Osteoblast (primary cell): ENCODE measurements around the gene ZNF865. TPM values are rescaled to one million over a fixed set of nuclear protein-coding genes. Genes with fewer than 3 reads are reported as not detected.

Source experiments
- DNase-seq: peaks from one replicate; pipeline ENCODE4 v3.0.0; 2011; ENCODE audit warnings: low spot score, mixed read lengths; ENCODE audit not compliant: insufficient read length; ENCODE audit errors: missing footprints
- H2AFZ ChIP-seq: 2 replicates; pipeline ENCODE4 v1.6.0; 2011; ENCODE audit warnings: mild to moderate bottlenecking, low read length
- H3K27ac ChIP-seq: 2 replicates; pipeline ENCODE4 v1.5.1; 2011; ENCODE audit warnings: mild to moderate bottlenecking, low read depth, low read length, moderate library complexity
- H3K27me3 ChIP-seq: 2 replicates; pipeline ENCODE4 v1.6.0; 2012; ENCODE audit warnings: mild to moderate bottlenecking, control low read depth, inconsistent platforms, low read length, moderate library complexity; ENCODE audit not compliant: insufficient read depth
- H3K36me3 ChIP-seq: 2 replicates; pipeline ENCODE4 v1.5.1; 2011; ENCODE audit warnings: mild to moderate bottlenecking, low read length, control low read depth, moderate library complexity; ENCODE audit not compliant: insufficient read depth
- H3K4me1 ChIP-seq: 2 replicates; pipeline ENCODE4 v1.5.1; 2011; ENCODE audit warnings: mild to moderate bottlenecking, low read length, control low read depth, moderate library complexity; ENCODE audit not compliant: insufficient read depth
- H3K4me2 ChIP-seq: 2 replicates; pipeline ENCODE4 v1.6.0; 2011; ENCODE audit warnings: mild to moderate bottlenecking, low read length; ENCODE audit not compliant: insufficient read depth
- H3K4me3 ChIP-seq: fragments of 200-600 bp; sonication (generic); 3 replicates; pipeline ENCODE4 v1.5.1; 2012; ENCODE audit warnings: mild to moderate bottlenecking, low read length, inconsistent platforms; ENCODE audit not compliant: insufficient read depth
- H3K79me2 ChIP-seq: 2 replicates; pipeline ENCODE4 v1.6.0; 2012; ENCODE audit warnings: mild to moderate bottlenecking, low read length, control low read depth, inconsistent platforms; ENCODE audit not compliant: insufficient read depth
- H3K9me3 ChIP-seq: 2 replicates; pipeline ENCODE4 v1.5.1; 2011; ENCODE audit warnings: low read depth, low read length, control low read depth
- H4K20me1 ChIP-seq: 2 replicates; pipeline ENCODE4 v1.6.0; 2012; ENCODE audit warnings: mild to moderate bottlenecking, low read length, control low read depth; ENCODE audit not compliant: insufficient read depth
- CTCF ChIP-seq: IDR thresholded peaks from 2 replicates; pipeline ENCODE4 v1.5.1; 2011; ENCODE audit warnings: mild to moderate bottlenecking, low read depth, low read length, moderate library complexity; ENCODE audit errors: extremely low read depth
- total RNA-seq: library from RNA; depleted of rRNA; stranded (reverse); fragments of >200 nt; gene quantifications from 2 replicates; pipeline ENCODE4 v1.2.3, GENCODE V29; 2012

The ZNF865 gene
- total RNA-seq, 1 donor, result 1.4 TPM

- DNase-seq, result peak; percentile 93
These were observed 27.0 kb downstream of the ZNF865 start for GRCh38 chr19:55632463-55632834.

GRCh38 chr19:55633861-55634260 is 28.4 kb downstream of the ZNF865 start:
- Histone ChIP-seq H2AFZ (peak overlapping the region; percentile 85), H3K4me2 (peak overlapping the region; percentile 93)

More at GRCh38 chr19:55632463-55632834, 27.0 kb downstream of the ZNF865 start:
- no peak overlapping the region for H3K4me3 ChIP-seq
- peaks cover 7% of the 10 kb centered on the region for H4K20me1 ChIP-seq
- TF ChIP-seq CTCF, result peak; percentile 86
- H2AFZ ChIP-seq, result peak overlapping the region; percentile 86
- H3K4me1 ChIP-seq, result peaks cover 13% of the 10 kb centered on the region
- H3K27me3 ChIP-seq, result no peaks in the 10 kb centered on the region
- no peaks in the 10 kb centered on the region for H3K36me3 ChIP-seq
- no peaks in the 10 kb centered on the region for H3K9me3 ChIP-seq
- no peak overlapping the region for H3K4me2 ChIP-seq
- peaks cover 28% of the 10 kb centered on the region for H3K79me2 ChIP-seq
- H3K27ac ChIP-seq, result no peak overlapping the region

GRCh38 chr19:55635334-55635717 is 29.9 kb downstream of the ZNF865 start:
- peak overlapping the region; percentile 99 for H3K27ac ChIP-seq
- H2AFZ ChIP-seq, result peak overlapping the region; percentile 85
- peak overlapping the region; percentile 93 for H3K4me2 ChIP-seq
- peaks cover 7% of the 10 kb centered on the region for H4K20me1 ChIP-seq
- peak overlapping the region; percentile 97 for H3K4me3 ChIP-seq
- no peaks in the 10 kb centered on the region for H3K9me3 ChIP-seq
- H3K27me3 ChIP-seq, result no peaks in the 10 kb centered on the region
- no peak for TF ChIP-seq CTCF
- peaks cover 18% of the 10 kb centered on the region for H3K4me1 ChIP-seq
- DNase-seq, result peak; percentile 86
- peaks cover 43% of the 10 kb centered on the region for H3K79me2 ChIP-seq
- no peaks in the 10 kb centered on the region for H3K36me3 ChIP-seq

More at GRCh38 chr19:55633861-55634260, 28.4 kb downstream of the ZNF865 start:
- H3K79me2 ChIP-seq, result peaks cover 39% of the 10 kb centered on the region
- no peak for TF ChIP-seq CTCF
- peaks cover 7% of the 10 kb centered on the region for H4K20me1 ChIP-seq
- H3K27me3 ChIP-seq, result no peaks in the 10 kb centered on the region
- no peaks in the 10 kb centered on the region for H3K36me3 ChIP-seq
- no peak overlapping the region for H3K27ac ChIP-seq
- H3K4me1 ChIP-seq, result peaks cover 13% of the 10 kb centered on the region
- no peak overlapping the region for H3K4me3 ChIP-seq
- no peaks in the 10 kb centered on the region for H3K9me3 ChIP-seq
- DNase-seq, result peak; percentile 8

- no peaks in the 10 kb centered on the region for H3K36me3 ChIP-seq
- TF ChIP-seq CTCF, result no peak
- DNase-seq, result peak; percentile 82
- peaks cover 7% of the 10 kb centered on the region for H4K20me1 ChIP-seq
- peaks cover 43% of the 10 kb centered on the region for H3K79me2 ChIP-seq
- H3K27ac ChIP-seq, result peak overlapping the region; percentile 99
- H2AFZ ChIP-seq, result no peak overlapping the region
- H3K9me3 ChIP-seq, result no peaks in the 10 kb centered on the region
- peak overlapping the region; percentile 93 for H3K4me2 ChIP-seq
- peak overlapping the region; percentile 97 for H3K4me3 ChIP-seq
- no peaks in the 10 kb centered on the region for H3K27me3 ChIP-seq
- H3K4me1 ChIP-seq, result peaks cover 21% of the 10 kb centered on the region
These were observed 30.5 kb downstream of the ZNF865 start for GRCh38 chr19:55635856-55636440.
